GM21825 (cell line): ENCODE measurements around the gene CDY1.
"Not testable (repeated sequence)": the region's sequence is repeated elsewhere in the genome, so short reads cannot be mapped to it uniquely, and the experiment has no call there.

Source experiments
- ATAC-seq: cut with Tn5 transposase; IDR thresholded peaks from one replicate; pipeline ENCODE4 v1.9.1; 2021; ENCODE audit warnings: mild to moderate bottlenecking, moderate library complexity; ENCODE audit not compliant: unreplicated experiment

The CDY1 gene, protein sequence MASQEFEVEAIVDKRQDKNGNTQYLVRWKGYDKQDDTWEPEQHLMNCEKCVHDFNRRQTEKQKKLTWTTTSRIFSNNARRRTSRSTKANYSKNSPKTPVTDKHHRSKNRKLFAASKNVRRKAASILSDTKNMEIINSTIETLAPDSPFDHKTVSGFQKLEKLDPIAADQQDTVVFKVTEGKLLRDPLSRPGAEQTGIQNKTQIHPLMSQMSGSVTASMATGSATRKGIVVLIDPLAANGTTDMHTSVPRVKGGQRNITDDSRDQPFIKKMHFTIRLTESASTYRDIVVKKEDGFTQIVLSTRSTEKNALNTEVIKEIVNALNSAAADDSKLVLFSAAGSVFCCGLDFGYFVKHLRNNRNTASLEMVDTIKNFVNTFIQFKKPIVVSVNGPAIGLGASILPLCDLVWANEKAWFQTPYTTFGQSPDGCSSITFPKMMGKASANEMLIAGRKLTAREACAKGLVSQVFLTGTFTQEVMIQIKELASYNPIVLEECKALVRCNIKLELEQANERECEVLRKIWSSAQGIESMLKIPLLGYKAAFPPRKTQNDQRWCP

DNA sequence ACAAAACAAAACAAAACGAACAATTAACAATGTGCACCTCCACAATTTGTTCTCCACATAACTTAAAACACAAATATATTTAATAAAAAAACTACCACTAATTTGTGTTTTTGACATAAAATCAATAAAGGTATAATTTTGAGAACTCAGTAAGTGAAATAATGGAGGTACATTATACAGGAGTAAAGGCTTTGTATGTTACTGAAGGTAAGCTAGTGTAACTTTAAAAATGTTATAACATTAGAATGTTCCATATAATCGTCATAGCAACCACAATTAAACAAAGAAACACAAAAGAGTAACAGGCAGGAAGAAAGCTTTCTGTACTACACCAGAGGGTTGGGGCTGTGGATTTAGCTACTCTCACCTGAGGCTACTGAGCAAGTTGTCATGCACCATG is at the start of gene CDY1:
Gene CDY1, plus strand, starts transcription at position 301 of the 400 bp plus-strand sequence. CDS start 326 bp downstream, outside the sequence.
- not testable (repeated sequence) for ATAC-seq

DNA sequence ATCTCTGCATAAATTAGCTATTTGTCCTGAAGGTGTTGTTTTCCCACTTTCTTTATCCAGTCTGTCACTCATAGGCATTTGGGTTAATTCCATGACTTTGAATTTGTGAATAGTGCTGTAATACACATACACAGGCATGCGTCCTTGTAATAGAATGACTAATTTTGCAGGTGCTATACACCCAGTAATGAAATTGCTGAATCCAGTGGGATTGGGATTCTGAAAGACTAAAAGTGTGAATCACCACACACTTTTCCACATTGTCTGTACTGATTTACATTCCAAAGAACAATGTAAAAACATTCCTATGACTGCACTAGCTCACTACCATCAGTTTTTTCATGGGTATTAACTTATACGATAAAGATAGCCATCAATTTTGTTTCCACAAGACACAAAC is 28.6 kb upstream of the CDY1 start:
- not testable (repeated sequence) for ATAC-seq

DNA sequence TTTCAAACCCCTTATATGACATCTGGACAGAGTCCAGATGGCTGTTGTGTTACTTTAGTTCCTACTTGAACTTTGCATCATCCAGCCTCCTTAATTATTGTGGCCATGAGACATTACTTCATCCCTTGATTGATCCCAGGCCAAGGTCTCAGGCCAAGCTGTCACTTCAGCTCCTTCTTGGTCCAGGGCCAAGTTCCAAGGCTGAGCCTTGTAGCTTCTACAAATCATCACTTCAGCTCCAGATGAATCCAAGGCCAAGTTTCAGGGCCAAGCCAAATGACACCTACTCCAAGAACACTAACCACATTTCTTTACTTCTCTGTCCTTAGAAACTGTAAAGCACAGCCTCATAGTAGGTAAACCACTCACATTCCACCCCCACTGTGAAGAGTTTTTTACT is 1.7 kb upstream of the CDY1 start:
- ATAC-seq: not testable (repeated sequence)

DNA sequence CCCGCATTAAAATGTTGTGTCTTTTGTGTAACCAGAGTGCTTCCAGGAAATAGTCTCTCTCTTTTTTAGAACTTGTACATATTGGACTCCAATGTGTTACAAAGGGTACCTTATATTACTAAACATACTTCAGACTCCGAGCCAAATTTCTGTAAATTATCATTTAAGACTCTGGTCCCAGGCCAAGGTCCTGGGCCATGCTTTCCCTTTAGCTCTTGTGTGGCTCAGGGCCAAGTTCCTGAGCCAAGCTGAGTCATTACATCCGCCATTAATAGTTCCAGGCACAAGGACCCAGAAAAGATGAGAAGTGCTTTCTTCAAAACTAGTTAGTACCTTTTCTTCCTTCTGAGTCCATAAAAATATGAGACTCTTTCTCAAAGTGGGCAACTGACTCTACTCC is 4.6 kb downstream of the CDY1 start:
- ATAC-seq: not testable (repeated sequence)

DNA sequence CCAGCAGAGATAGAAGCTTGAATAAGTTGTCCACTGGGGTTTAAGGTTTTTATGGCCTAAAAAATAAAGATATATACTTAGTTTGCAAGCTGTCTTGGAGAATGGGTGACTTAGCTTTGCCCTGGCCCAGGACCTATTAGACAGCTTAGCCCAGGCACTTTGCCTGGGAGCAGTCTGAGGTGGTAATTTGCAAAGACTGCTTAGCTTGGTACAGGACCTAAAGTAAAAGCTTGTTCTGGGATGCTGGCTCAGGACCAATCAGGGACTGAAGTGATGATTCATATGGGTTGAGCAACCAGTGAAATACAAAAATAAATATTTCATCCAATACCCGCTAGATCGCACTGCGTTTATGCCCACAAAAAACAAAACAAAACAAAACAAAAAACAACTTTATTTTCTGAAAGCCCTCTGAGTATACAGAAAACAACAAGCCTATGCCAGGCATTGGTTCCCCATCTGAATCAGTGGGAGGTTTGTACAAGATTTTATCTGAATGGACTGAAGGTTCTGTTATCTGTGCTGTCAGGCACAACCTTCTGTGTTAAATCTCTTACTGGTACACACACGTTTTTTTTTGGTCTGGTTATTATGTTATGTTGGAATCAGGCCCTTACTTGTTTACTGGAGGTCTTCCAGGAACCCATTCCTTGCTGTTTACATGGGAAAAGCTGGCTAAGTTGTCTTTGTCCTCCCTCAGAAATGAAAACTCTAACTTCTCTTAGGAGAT is 8.6 kb downstream of the CDY1 start:
- ATAC-seq: not testable (repeated sequence)

DNA sequence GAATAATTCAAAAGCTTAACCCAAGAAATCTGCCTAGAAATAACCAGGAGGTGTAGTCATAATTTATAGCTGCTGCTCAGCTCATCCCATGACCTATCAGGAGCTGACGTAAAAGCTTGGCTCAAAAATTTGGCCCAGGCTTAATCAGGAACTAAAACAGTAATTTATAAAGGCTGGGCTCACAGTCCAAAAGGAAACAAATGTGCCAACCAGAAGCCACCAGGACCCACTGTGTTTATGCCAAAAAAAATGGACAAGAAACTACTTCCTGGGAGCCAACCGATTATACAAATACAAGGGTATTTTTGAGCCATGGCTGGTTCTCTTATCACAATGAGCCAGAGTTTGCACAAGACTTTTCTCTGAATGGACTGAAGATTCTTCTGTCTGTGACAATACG is 17.9 kb downstream of the CDY1 start:
- ATAC-seq: not testable (repeated sequence)

DNA sequence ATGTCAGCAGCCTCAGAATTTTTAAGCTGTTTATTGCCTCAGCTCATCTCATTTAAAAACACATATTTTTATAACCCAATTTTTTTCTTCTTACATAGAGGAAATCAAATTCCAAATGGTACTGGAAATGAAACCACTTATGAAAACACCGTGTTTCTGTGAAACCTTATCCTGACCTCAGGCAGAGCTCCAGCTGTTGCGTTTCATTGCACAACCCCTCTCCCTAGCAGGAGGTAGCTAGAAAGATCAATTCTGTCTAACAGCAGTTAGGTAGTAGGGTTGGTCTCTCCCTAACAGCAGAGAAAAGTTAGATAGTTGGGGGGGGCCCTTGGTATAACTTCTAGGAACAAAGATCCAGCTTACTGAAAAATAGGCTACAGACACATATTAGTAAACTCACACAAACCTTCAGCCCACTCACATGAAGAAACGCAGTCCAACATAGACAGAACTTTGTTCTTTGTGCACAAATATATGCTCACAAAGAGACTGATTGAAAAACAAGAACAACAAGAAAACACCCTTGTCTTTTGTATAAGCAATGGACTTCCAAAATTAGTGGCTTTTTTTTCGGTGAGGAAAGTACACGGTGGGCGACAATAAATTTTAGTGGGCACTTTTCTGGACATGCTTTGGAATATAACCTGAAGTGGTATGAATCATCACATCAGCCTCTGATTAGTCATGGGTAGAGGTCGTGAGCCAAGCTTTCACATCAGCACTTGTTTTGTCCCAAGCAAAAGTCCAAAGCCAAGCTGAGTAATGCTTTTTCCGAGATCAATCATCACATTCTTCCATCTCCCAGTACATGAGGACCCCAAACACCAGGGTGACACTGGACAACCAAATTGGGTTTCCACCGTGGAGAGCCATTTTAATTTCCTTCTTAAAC is 21.4 kb downstream of the CDY1 start:
- not testable (repeated sequence) for ATAC-seq
